ENCODE measurements around the gene BAAT.
"Not testable (repeated sequence)": the region's sequence is repeated elsewhere in the genome, so short reads cannot be mapped to it uniquely, and the experiment has no call there.

DNA sequence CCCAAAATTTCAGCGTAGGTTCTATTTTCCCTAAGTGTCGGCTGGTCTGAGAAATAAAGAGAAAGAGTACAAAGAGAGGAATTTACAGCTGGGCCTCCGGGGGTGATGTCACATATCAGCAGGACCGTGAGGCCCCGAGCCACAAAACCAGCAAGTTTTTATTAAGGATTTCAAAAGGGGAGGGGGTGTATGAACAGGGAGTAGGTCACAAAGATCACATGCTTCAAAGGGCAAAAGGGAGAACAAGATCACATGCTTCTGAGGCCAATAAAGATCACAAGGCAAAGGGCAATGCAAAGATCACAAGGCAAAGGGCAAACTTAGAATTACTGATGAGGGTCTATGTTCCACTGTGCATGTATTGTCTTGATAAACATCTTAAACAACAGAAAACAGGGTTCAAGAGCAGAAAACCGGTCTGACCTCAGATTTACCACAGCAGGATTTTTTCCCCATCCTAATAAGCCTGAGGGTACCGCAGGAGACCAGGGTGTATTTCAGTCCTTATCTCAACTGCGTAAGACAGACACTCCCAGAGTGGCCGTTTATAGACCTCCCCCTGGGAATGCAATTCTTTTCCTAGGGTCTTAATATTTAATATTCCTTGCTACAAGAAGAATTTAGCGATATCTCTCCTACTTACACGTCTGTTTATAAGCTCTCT, at the start of gene BAAT:
- not testable (repeated sequence) for TF ChIP-seq CTCF (IDR thresholded peaks at IDR 0.05; ENCODE audit: low read depth, low read length, poor library complexity, severe bottlenecking); EZH2phosphoT487 (IDR thresholded peaks at IDR 0.05; ENCODE audit: borderline replicate concordance, low read length)

Data from DOHH2 (cell line).